Left cardiac atrium (tissue), 4 donors: Measurements from ENCODE around the gene TBC1D9B. TPM values are rescaled to one million over a fixed set of nuclear protein-coding genes. Genes with fewer than 3 reads are reported as not detected.
"Not testable (repeated sequence)": the region's sequence is repeated elsewhere in the genome, so short reads cannot be mapped to it uniquely, and the experiment has no call there.

Source experiments
- ATAC-seq, 2 donors: fragments of 200-7000 bp; cut with Tn5 transposase; one replicate each; pipeline ENCODE4 v1.9.1; 2020; ENCODE audit warnings: mild to moderate bottlenecking in 2 of 2, moderate library complexity in 2 of 2
- DNase-seq: peaks from one replicate; pipeline ENCODE4 v3.0.0-alpha.2; 2020
- intact Hi-C, 2 donors: fragments of 100-400 bp; cut with DNase I; formaldehyde crosslinking; loops; one replicate each; pipeline versions ENCODE4 v1.14.1 to v1.15.1; 2022 to 2023
- total RNA-seq, 2 donors: library from RNA; stranded (reverse); fragmentation: NEBNext Ultra II Directional; extraction: Animal tissue kit (Norgen Biotek cat#: 25700); gene quantifications; one replicate each; pipeline ENCODE4 v1.2.1, GENCODE V29; 2021
- donor health status: DM: no; HTN: yes; CAD: no.
- donor health status: DM: no; HTN: yes; CAD: no; lungs with severe emphysema.
- donor health status: DM: yes; HTN: yes; CAD: no.
- donor health status: Dilated cardiomyopathy.

TBC1D9B gene
- total RNA-seq, 2 donors from 2014 or later, result 43.5 to 53.5 TPM

DNA sequence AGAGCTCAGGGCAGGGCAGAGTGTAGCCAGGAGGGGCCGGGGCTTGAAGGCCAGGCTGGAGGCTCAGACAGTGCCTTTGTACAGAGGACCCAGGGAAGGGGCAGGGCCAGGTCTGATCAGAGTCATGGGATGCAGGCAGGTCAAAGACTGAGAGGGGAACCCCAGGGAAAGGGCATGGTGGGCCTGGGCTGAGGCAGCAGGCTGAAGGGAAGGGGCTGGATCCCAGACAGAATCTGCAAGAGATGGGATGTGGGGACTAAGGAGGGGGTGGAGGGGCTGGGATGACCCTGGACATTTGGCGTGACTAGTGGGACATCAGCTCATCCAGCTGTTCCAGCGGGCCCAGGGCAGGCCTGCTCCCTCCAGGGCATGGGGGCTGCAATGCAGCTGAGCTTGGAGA lies 33.6 kb downstream of the TBC1D9B start:
- intact Hi-C loops, result no loop called here
- ATAC-seq, result no peak
- DNase-seq, result no peak

DNA sequence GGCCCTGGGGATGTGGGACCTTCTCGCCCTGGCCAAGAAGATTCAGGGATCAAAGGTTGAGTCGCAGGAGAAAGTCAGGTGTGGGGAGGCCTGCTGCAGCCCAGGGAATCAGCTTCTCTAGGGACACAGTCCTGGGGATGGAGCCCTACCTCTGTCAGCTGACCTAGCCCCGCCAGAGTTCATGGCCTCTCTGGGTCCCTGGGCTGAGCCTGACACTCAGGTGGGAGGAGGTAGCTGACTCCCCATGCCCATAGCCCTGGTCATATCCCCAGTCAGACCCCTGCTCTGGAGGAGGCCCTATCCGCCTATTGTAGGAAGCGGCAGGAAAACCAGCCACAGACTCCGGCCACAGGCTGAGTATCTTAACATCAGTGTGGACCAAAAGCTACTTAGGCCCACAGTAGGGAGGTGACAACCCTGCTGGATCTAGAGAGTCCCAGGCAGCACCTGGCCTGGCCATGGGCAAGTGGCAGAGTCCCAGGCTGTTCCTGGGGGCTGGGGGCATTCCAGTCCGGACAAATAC lies 34.0 kb downstream of the TBC1D9B start:
- DNase-seq, result no peak
- intact Hi-C loops, result no loop called here
- no peak for ATAC-seq

DNA sequence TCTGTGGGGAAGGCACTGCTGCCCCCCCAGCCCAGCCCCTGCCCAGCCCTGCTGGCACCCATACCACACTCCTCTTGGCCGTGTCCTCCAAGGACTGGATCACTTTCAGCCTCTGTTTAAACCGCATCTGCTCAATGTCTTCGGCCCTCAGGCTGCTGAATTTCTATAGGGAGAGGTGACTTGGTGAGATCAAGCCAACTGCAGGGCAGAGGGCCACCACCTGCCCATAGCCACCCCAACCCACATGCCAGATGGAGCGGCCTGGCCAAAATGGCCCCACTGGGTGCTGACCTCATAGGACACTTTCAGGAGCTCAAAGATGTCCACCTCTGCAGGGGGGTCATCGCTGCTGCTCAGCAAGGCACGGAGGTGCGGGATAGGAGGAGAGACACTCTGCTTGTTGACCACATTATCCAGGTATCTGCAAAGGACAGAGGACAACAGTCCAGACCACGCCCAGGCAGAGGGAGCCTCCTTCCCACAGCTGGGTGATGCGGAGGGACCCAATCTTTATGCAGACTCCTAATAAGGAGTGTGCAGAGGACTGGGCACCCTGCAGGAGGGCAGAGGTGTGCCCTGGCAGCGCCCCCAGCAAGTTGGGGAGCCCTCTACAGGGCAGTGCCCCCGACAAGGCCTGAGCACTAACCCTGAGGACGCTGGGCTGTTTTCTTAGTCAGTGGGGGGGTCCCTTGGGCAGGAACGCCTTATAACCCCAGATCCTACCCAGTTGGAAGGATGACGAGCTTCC lies 34.7 kb downstream of the TBC1D9B start:
- intact Hi-C loops, result no loop called here
- DNase-seq (no peak), ATAC-seq (no peak)

DNA sequence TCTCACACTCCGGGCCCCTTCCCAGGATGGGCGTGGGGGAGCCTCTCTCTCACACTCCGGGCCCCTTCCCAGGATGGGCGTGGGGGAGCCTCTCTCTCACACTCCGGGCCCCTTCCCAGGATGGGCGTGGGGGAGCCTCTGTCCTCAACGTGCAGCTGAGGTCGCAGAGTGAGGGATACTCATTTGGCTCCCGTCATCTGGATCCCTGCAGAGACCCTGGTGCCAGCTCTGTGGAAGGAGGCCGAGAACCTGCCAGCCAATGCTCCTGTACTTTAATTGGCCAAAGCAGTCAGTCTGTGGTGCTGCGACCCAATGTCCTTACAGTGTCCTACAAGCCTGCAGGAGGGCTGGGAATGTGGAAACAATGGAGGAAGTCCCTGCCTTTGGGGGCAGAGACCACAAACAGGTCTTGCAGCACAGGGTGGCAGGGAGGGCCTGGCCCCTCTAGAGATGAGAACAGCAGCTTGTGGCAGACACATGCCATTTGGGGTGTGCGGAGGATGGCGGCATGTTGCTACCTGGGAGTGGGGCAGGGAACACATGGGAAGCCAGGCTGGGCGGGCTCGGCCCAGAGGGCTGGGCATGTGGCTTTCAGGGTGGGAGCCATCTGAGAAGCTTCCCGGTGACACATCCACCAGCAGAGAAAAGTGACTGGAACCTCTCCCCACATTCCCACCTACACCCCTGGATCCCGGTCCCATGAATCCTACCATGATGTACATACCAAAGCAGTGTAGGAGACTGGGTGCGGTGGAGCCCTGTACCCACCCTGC lies 35.5 kb downstream of the TBC1D9B start:
- intact Hi-C loops, result no loop called here
- ATAC-seq (no peak), DNase-seq (no peak)

DNA sequence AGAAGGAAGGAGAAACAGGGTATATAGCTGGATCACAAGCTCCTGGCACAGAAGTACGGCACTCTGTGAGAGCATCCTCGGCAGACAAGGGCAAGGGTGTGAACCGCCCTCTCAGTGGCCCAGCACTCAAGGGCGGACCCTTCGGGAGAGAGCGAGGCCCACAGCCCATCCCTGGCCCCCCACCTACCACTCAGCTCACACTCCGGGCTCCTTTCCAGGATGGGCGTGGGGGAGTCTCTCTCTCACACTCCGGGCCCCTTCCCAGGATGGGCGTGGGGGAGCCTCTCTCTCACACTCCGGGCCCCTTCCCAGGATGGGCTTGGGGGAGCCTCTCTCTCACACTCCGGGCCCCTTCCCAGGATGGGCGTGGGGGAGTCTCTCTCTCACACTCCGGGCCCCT lies 36.2 kb downstream of the TBC1D9B start:
- intact Hi-C loops, DNase-seq, ATAC-seq: not testable (repeated sequence)

DNA sequence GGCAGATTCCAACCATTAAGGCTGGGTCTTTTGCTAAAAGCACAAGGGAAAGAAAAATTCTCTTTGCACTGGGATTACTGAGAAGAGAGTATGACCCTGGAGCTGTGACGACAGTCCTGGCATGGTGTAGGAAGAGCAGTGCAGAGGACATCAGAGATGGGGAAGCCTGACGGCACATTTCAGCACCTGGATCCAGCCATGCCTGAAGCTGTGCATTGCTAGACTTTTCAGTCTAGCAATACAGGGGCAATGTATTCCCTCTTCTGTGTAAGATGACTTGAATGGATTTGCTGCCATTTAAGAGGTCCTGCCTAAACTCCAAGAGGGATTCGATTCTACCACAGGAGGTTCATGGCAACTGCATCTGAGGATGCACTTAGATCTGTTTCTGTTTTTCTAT lies 36.7 kb downstream of the TBC1D9B start:
- no peak for ATAC-seq
- intact Hi-C loops, result no loop called here
- no peak for DNase-seq

DNA sequence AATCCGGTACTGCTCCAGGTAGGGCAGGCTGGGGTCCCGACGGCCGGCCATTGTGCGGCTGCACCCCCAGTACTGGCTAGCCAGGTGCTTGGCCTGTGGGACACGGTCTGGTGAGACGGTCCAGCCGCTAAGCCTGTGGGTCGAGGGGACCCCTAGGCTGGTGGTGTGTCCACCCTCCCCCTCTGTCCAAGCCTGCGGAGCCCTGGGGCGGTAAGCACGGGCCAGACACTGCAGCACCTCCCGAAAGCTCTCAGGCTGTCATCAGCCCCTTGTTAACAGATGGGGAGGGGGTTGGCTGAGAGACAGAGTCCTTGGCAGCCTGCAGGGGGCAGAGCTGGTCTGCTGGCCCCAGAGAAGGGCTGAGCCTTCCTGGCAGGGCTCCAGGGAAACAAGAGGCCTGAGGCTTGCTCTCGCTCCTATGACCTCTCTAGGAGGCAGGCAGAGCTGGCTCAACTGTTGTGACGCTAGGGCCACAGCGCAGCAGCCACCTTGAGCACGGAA lies 37.2 kb downstream of the TBC1D9B start:
- ATAC-seq (peak; percentile 62 to 83), DNase-seq (peak; percentile 83)
- intact Hi-C loops, result no loop called here

DNA sequence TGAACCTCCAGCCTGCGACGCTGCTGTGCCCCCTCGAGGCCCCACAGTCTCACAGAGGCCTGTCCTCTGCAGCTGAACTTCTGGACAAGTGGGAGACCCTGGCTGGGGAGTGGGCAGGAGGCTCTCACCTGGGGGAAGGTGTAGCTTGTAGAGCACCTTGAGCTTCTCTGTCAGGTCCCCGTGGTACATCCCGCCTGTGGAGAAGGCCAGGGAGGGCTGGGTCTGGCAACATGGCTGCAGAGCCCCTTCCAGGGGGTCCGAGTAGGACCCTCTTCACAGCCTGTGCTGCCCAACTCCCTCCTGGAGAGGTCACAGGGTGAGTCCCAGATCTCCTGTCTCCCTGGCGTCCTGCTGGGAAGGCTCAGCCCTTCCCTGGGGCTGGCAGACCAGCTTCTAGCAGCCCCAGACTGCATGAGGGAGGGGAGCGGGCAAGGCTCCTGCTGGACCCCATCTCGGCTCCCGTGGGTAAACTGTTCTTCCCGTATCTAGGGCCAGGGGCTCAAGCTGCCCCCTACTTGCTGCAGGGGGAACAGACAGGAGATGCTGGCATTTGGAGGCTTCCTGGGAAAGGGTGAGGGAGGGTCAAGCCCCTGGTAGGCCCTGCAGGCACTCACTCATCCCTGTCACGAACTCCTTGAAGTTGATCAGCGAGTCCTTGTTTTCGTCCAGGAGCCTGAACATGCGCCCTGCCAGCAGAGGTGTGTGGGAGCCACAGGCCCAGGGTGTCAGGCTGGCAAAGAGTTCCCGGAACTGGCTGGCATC lies 37.9 kb downstream of the TBC1D9B start:
- intact Hi-C loops, result no loop called here
- ATAC-seq (peak in 1 of 2 donors; percentile 9), DNase-seq (no peak)

DNA sequence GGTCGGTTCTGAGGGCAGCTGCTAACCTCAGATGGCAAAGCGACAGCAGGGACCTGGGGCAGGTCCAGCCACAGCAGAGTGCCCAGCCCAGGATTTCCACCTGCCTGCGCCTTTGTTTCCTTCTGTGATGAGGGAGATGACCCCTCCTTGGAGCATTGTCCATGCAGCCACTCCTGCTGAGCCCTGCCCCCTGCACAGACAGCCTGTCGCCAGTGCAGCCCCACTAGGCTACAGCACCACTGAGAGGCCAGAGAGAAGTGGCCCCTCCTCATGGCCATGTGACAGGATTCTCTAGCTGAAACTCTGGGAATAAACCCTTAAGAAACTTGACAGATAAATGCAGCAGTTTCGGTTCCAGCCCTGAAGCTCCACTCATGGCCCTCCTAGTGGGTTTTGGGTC lies 38.6 kb downstream of the TBC1D9B start:
- ATAC-seq (no peak), DNase-seq (no peak)
- intact Hi-C loops, result no loop called here

DNA sequence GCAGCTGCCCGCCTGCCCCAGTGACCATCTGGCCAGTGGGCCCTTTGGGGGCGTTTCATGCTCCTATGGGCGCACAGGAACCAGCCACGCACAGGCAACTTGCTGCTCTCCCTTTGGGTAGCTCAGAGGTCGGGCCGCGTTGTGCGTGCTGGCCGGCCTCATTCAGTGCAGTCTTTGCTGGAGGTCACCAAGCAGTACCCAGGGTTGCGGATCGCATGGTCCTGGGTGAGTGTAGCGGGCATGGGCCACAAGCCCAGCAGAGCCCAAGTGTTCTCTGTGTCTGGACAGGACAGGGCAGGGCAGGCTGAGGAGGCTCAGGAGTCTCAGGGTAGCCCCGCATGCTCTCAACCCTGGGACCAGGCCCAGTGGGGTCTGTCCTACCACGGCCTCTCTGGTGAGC lies 39.2 kb downstream of the TBC1D9B start:
- DNase-seq (no peak), ATAC-seq (no peak)
- intact Hi-C loops, result no loop called here

DNA sequence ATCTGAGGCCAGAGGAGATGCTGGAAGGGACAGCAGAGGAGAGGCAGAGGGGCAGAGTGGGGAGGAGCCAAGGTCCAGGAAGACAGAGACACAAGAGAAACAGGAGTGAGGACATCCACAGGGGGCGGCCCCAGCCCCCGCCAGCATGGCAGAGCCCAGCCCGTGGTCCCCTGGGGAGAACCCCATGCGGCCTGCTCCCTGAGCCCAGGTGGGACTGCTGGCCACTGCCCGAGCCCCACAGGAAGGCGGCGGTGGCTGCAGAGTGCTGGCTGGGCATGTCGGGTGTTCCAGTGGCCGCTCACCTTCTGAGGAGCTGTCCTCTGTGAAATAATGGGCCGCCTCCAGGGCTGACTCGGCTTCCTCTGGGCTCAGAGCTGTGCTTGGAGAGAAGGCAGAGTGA lies 40.2 kb downstream of the TBC1D9B start:
- DNase-seq (no peak), ATAC-seq (no peak)
- intact Hi-C loops, result no loop called here

DNA sequence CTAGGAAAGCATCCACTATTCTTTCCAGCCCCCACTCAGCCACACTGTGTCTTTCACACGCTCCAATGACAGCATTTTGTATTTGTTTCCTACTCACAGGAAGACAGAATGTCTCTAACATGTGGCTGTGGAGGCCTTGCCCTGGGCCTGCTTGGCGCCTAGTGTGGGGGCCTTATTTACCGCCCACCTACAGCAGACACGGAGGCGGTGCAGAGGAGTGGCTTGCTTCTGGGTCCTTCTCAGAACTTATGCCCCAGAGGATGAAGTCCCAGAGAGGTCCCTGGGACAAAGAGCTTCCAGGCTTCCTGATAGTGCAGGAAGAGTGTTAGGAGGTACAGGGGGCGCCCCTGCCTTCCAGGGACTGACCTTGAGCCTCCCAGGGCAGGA lies 40.6 kb downstream of the TBC1D9B start:
- no peak for DNase-seq
- intact Hi-C loops, result no loop called here
- ATAC-seq, result no peak

DNA sequence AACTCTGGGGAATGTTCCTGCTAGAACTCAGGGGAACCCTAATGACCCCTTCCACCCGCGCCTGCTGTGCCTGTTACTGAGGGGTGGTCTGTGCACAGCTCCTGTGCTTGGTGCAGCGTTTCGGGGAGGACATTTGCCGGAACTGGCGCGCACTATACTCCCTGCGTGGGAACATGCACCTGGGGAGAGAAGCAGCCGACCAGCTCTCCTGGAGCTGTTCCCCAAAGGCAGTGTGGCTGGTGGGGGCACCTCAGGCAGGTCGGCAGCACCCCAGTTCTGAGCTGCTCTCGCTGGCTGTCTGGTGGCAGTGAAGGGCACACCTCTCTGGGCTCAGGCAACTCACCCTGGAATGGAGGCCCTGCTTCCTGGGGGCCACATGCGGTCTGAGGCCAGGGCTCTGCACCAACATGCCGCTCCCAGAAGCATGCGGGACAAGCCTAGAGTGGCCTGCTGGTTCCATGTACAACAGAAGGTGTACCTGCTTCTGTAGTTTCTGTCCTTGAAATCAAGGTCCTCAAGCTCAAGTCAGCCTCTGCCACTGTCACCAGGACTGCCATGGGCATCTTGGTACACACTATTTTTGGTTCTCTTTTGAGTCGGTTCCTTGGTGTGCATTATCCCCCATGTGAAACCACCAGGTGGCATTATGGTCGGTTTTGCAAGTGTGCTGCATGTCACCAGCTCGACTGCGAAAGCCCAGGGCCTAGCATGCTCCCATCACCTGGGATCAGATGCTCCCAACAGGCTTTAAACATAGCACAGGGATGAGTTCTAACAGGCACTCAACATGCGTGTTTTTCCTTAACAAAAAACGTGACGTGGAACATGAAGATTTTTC lies 41.2 kb downstream of the TBC1D9B start:
- DNase-seq, result no peak
- intact Hi-C loops, result no loop called here
- no peak for ATAC-seq

DNA sequence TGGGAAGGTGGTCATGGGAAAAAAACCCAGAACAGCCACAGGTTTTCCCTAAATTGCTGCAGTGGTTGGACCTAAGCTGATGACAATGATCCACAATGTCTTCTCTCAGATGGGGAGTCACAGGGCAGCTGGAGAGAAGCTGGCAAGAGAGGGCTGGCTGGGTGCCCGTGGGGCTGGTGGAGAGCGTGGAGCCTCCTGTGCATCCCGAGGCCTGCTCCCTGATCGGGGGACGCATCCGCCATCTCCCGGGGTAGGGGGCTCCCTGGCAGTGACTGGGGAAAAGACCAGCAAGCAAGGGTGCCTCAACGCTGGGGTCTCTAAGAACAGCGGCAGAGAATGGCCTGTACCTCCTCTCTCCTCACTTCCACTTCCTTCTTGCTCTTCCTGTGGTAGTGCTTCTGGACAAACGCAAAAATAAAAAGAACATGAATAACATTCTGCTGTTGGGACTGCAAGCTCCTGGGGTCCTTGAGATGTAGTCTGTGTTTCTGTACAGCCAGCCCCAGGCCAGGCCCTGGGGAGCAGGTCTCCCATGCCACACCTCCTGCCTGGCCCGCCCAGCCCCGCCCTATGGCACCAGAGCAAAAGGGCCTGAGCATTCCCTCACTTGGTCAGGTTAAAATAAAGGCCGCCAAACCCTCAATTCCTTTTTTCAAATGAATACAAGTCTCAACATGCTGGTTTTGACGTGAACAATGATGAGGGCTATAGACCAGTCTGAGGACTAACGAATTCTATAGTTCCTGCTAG lies 42.0 kb downstream of the TBC1D9B start:
- no peak for ATAC-seq
- intact Hi-C loops, result no loop called here

DNA sequence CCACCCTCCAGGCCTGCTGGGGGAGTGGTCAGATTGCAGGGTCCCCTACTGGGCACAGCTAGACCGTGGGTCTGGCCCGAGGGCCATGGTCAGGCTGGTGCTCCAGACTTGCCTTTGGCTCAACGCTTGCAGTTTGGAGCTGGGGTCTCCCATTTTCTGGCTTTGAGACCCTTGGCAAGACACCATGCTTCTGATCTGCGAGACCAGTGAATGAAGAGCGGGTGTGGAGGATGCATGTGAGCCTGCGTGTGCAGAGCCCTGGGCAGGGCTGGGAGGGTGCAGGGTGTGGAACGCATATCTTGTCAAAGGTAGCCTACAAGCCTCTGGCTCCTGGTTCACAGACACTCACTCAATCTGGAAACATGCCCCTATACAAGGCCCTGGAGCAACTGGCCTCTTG lies 43.0 kb downstream of the TBC1D9B start:
- intact Hi-C loops, result no loop called here
- ATAC-seq (no peak), DNase-seq (no peak)

More for the DNA sequence above, 42.0 kb downstream of the TBC1D9B start:
- DNase-seq, result no peak

DNA sequence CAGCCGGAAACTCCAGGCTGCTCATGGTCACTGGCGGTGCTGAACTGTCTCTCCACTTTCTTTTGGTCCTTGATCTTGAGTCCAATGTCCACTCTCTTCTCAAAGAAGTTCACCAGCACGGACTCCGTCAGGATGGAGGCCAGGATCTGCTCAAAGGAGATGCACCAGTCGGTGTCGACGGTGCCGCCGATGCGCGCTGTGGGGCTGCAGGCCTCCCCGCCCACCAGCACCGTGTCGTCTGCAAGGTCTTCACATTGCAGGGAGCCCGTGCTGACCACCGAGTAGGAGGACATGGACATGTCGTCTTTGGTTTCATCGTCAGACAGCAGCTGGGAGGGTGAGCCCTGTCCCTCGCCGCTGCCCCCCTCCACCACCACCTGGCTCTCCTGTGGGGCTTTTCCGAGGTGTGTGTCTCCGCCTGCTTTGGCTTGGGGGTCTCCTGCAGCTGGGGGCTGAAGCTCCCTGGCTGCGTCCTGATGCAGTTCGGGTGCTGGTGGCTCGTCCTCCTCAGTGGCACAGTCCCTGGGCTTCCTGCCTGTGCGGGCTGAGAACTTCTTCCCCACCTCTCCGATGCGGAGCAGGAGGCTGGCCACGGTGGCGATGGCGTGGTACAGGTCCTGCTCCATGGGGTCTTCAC lies 44.1 kb downstream of the TBC1D9B start:
- ATAC-seq (no peak), DNase-seq (no peak)
- intact Hi-C loops, result no loop called here

DNA sequence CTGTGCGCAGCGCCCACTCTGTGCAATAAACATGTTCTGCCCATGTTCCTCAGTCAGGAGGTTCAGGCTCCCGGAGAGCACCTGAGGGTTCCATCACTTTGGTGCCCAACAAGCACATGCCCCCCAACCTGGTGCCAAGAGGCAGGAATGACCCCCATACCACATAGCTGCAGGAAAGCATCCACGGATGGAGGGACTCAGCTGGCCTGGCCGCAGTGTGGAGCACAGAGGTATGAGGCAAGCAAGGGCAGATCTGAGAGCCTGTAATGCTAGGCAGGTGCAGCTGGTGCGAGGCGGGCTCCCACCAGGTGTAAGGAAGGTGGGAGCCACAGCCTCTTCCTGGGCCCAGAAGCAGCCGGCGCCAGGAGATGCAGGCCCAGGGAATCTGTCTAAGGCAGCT lies 44.8 kb downstream of the TBC1D9B start:
- no peak for ATAC-seq
- DNase-seq, result no peak
- intact Hi-C loops, result no loop called here

DNA sequence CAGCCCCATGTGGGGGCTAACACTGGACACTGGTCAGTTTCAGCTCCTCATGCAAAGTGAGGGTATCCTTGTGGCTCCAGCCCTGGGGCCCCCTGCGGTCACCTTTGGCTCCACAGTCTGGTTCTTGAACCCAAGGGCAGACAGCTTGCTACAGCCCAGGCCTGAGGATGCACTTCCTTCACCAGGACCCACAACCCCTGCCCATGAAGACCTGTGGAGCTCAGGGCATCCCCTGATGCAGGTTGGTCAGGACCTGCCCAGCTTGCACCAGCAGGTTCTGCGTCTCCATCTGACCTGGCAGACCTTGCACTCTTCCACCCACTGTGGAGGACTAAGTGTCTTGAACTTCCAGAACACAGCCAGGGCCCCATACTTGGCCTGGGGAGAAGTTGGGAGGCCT lies 45.4 kb downstream of the TBC1D9B start:
- DNase-seq (no peak), ATAC-seq (no peak)
- intact Hi-C loops, result no loop called here
